Common myeloid progenitor, CD34-positive (primary cell): ENCODE measurements around the gene JAG1.

Source experiments
- CTCF ChIA-PET: fragments of 350-600 bp; sonication (Branson Sonifier 250); formaldehyde crosslinking; loops from one replicate; lab custom pipeline; 2021; ENCODE audit warnings: antibody characterized with exemption; lab: Charles Lee
- POLR2A ChIA-PET: fragments of 350-600 bp; sonication (Branson Sonifier 250); formaldehyde crosslinking; loops from one replicate; lab custom pipeline; 2021; ENCODE audit warnings: antibody characterized with exemption; lab: Charles Lee
- DNase-seq, 3 donors: peaks; one replicate each; pipeline versions ENCODE4 v3.0.0 to v3.0.0-alpha.2; 2013
- H3K27ac ChIP-seq, 2 experiments: 1 replicate in 1 of 2; 2 replicates in 1 of 2; pipeline ENCODE4 v1.7.0; 2013; ENCODE audit warnings: inconsistent platforms in 2 of 2, low read length in 2 of 2, mild to moderate bottlenecking in 2 of 2, low read depth in 1 of 2, moderate library complexity in 1 of 2; ENCODE audit not compliant: severe bottlenecking in 2 of 2, insufficient read depth in 1 of 2, poor library complexity in 1 of 2
- H3K27me3 ChIP-seq, 5 experiments: replicated peaks in 2 of 5; 1 replicate in 3 of 5; 2 replicates in 2 of 5; pipeline versions ENCODE4 v1.6.1 to v1.7.0; 2013; ENCODE audit warnings: low read length in 4 of 5, mild to moderate bottlenecking in 2 of 5, moderate library complexity in 2 of 5, inconsistent platforms in 1 of 5; ENCODE audit not compliant: insufficient read depth in 5 of 5, control insufficient read depth in 4 of 5
- H3K36me3 ChIP-seq, 4 experiments: 1 replicate in 2 of 4; 2 replicates in 2 of 4; pipeline versions ENCODE4 v1.6.1 to v1.7.0; 2013; ENCODE audit warnings: low read length in 3 of 4, control low read depth in 1 of 4, mild to moderate bottlenecking in 1 of 4; ENCODE audit not compliant: control insufficient read depth in 4 of 4, insufficient read depth in 4 of 4
- H3K4me1 ChIP-seq, 4 experiments: 1 replicate in 3 of 4; 2 replicates in 1 of 4; pipeline versions ENCODE4 v1.6.1 to v1.7.1; 2013; ENCODE audit warnings: low read length in 3 of 4, mild to moderate bottlenecking in 3 of 4, control low read depth in 1 of 4, inconsistent platforms in 1 of 4, moderate library complexity in 1 of 4; ENCODE audit not compliant: control insufficient read depth in 4 of 4, insufficient read depth in 4 of 4; ENCODE audit errors: control extremely low read depth in 1 of 4
- H3K4me3 ChIP-seq, 7 experiments: 1 replicate in 4 of 7; 2 replicates in 3 of 7; pipeline versions ENCODE4 v1.5.1 to v1.7.0; 2013; ENCODE audit warnings: mild to moderate bottlenecking in 7 of 7, low read length in 6 of 7, moderate library complexity in 6 of 7, inconsistent platforms in 2 of 7, low read depth in 2 of 7, control low read depth in 1 of 7; ENCODE audit not compliant: insufficient read depth in 4 of 7, control insufficient read depth in 1 of 7; ENCODE audit errors: extremely low read depth in 1 of 7
- H3K9me3 ChIP-seq, 5 experiments: 1 replicate in 4 of 5; 2 replicates in 1 of 5; pipeline versions ENCODE4 v1.6.1 to v1.7.1; 2013; ENCODE audit warnings: low read length in 4 of 5, mild to moderate bottlenecking in 2 of 5, inconsistent platforms in 1 of 5, low read depth in 1 of 5, moderate library complexity in 1 of 5; ENCODE audit not compliant: control insufficient read depth in 4 of 5, insufficient read depth in 2 of 5; ENCODE audit errors: control extremely low read depth in 1 of 5
- whole genome bisulfite sequencing: methylation state at CpG from one replicate; pipeline ENCODE4 v1.1.5; 2013; ENCODE audit not compliant: insufficient coverage; 5-methylcytosine and 5-hydroxymethylcytosine counted together

Gene JAG1

DNA sequence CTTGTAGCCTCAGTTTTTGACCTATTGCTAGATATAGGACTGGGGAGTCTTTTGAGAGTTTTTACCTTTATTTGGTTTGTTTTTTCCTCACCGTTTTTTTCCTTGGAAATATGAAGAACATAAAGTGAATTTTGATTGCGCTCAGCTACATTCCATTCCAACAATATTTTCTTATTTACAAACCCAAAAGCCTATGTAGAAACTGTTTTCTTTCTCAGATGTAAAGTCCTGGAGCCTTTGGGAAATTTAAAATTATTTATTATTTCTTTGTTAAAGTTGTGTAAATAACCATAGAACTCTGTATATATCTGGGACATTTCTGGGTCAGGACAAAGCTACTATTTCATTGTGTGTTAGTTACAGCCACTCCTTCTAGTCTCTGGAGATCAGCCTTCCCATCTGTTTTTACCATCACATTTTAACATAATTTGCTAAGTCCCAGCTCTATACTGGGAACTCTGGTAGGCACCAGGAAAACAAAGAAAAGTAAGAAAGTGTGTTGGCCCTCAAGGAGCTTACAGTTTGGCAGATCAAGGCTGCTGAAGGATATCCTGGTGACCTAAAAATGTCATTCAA is 68.8 kb downstream of the JAG1 start:
- POLR2A ChIA-PET = no interaction called here
- no peak overlapping the region for H3K27ac ChIP-seq

DNA sequence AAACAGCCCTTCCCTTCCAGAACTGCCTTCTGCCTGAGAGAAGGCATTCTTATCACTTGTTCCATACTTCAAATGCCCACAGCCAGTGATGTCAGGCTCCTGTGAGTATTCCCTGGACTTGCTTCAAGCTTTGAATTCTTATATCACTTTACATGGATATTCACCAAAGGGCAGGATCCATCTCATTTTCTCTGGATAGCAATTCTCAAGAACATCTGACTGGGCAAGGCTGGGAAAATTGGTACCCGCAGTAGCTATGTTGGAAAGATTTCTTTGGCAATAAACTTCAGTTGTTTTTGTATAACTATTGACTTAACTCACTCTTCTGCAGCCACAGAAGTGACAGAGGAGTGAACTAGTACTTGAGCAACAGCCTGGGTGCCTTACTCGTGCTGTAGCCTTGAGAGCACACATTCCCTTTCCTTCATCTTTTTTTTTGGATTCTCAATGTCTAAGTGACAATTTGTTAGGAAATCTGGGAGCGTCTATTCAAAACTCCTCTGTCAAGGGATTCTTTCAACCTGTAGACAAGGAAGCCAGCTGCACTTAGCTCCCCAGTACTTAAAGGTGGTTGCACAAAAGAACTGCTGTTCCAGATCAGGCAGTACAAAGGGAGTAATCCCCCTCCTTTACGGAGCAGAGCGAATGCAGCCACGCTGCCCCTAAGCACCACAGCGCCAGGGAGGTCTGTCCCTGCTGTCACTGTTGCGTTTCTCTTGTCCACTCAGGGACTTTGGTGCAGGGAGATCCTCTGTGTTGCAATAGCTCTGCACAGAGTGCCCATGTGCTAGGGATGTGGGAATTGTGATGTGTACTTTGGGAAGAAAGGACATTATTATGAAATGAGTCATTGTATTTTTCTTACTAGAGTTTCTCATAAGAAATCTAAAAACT is 69.6 kb downstream of the JAG1 start:
- POLR2A ChIA-PET = no interaction called here

More for the DNA sequence above, 68.8 kb downstream of the JAG1 start:
- H3K4me1 ChIP-seq = no peaks in the 10 kb centered on the region
- H3K36me3 ChIP-seq = peaks cover 4 to 22% (median 13%) of the 10 kb centered on the region in 4 experiments
- H3K9me3 ChIP-seq = no peaks in the 10 kb centered on the region
- no CpG with 5 or more reads among the region's 2 CpGs for WGBS
- H3K4me3 ChIP-seq = no peak overlapping the region
- CTCF ChIA-PET = no interaction called here
- DNase-seq = no peak
- H3K27me3 ChIP-seq = no peaks in the 10 kb centered on the region

DNA sequence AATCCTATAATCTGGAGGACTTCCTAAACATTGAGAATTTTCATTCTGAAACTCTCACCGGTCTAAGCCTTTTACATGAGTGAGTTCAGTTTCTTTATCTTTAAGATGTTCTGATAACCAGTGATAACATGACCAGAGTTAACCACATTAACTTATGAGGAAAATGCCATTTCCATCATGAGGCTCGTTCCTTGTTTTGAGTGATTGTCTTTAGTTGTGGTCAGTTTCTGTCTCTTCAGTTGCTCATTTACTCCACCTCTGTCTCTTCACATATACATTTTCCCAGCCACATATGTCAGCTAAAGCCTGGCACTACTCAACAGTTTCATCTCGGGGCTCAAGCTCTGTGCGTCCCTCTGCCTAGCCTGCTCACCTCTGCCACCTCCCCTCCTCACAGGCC is 70.4 kb downstream of the JAG1 start:
- ChIA-PET CTCF (no interaction called here), POLR2A (no interaction called here)
- Histone ChIP-seq H3K27ac (no peak overlapping the region), H3K36me3 (peaks cover 7 to 22% (median 13%) of the 10 kb centered on the region in 4 experiments), H3K9me3 (no peaks in the 10 kb centered on the region), H3K4me3 (no peak overlapping the region), H3K4me1 (no peaks in the 10 kb centered on the region), H3K27me3 (no peaks in the 10 kb centered on the region)
- no peak for DNase-seq
- WGBS = 94% methylated on average over 2 of the region's 4 CpGs

More for the DNA sequence above, 69.6 kb downstream of the JAG1 start:
- Histone ChIP-seq H3K4me1 (no peaks in the 10 kb centered on the region), H3K9me3 (no peaks in the 10 kb centered on the region), H3K4me3 (no peak overlapping the region), H3K27ac (no peak overlapping the region), H3K27me3 (no peaks in the 10 kb centered on the region), H3K36me3 (peaks cover 4 to 22% (median 13%) of the 10 kb centered on the region in 4 experiments)
- 96% methylated on average over 6 of the region's 8 CpGs for WGBS
- no peak for DNase-seq
- CTCF ChIA-PET = no interaction called here

DNA sequence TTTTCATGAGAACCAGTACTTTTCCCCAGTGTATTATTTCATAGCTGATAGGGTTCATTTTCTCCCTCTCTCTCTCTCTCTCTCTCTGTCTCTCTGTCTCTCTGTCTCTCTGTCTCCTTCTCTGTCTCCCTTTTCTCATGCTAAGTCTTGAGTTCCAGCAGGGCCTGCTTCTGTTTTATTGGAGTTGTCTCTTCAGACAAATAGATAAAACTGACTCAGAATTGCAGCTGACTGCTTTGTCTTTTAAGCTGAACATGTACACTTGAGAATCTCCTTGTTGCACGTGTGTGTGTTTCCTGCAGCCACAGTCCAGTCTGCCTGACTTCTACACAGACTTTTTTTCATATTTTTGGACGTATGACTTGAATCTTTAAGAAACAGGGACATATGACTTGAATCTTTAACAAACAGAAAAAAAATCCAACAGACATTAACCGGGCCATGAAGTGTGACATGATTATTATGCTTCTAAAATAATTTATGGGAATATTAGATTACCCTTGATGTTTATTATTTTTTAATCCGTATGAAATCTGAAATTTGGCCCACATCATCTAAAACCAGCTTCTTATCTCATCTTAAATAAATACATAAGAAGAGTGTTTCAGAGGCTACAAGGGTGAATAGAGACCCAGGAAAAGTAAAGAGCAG is 71.5 kb downstream of the JAG1 start:
- Histone ChIP-seq H3K27me3 (no peaks in the 10 kb centered on the region), H3K9me3 (no peaks in the 10 kb centered on the region), H3K27ac (no peak overlapping the region), H3K36me3 (peaks cover 7 to 23% (median 15%) of the 10 kb centered on the region in 4 experiments), H3K4me3 (no peak overlapping the region), H3K4me1 (no peaks in the 10 kb centered on the region)
- DNase-seq = no peak
- ChIA-PET CTCF (no interaction called here), POLR2A (no interaction called here)
- 100% methylated on average over 1 of the region's 4 CpGs for WGBS

DNA sequence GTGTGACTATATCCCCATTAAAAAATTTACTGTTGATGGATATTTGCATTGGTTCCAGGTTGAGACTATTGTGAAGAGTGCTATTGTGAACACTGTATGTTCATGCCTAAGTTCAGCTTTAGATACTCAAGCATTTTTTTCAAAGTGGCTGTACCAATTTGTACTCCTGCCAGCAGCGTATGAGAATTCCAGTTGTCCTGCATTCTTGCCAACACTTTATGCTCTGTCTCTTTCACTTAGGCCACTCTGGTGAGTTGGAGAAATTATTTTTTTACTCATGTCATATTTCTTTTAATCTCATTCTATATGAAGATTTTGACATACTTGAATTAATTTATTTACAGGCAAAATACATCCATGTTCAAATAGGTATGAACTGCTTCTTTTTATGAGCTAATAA is 76.2 kb downstream of the JAG1 start:
- Histone ChIP-seq H3K27ac (no peak overlapping the region), H3K9me3 (no peaks in the 10 kb centered on the region), H3K27me3 (no peaks in the 10 kb centered on the region), H3K4me1 (no peaks in the 10 kb centered on the region), H3K36me3 (peaks cover 5 to 10% (median 7%) of the 10 kb centered on the region in 4 experiments), H3K4me3 (no peak overlapping the region)
- DNase-seq = no peak
- no CpG with 5 or more reads among the region's 1 CpG for WGBS
- ChIA-PET CTCF (interaction anchor here (0.6 kb wide), 1 partner anchor 19 kb away, joined by 3 read pairs; no protein-coding TSS in a partner anchor), POLR2A (no interaction called here)

DNA sequence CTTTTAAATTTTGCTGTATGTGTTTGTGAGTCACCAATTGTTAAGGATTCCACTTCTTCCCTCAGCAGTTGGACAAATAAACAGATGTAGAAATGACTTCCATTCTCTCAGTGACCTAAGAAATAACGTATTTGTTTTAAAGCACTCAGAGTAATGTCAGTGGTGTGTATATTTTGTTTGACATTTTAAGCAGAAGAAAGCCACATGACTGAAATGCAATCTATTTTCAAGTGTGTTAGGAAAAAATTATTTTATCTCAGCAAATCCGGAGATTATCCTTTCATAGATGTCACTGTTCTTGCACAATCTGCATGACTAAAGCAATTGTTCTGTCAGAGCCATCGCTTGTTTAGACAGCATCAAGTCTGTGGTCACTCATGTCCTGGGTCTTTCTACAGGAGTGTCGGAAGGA is 77.1 kb downstream of the JAG1 start:
- ChIA-PET CTCF (no interaction called here), POLR2A (no interaction called here)
- H3K9me3 ChIP-seq = no peaks in the 10 kb centered on the region
- no peaks in the 10 kb centered on the region for H3K27me3 ChIP-seq
- no peak for DNase-seq
- no peak overlapping the region for H3K27ac ChIP-seq
- peaks cover 3 to 5% (median 4%) of the 10 kb centered on the region in 4 experiments for H3K36me3 ChIP-seq
- WGBS = 100% methylated on average over 3 of the region's 4 CpGs
- no peaks in the 10 kb centered on the region for H3K4me1 ChIP-seq
- no peak overlapping the region for H3K4me3 ChIP-seq
